NCI-H748 (cell line): Measurements from ENCODE around the gene PNMA3.
"Not testable (repeated sequence)": the region's sequence is repeated elsewhere in the genome, so short reads cannot be mapped to it uniquely, and the experiment has no call there.

Experiments used
- DNase-seq: peaks from one replicate; lab custom pipeline; 2025; ENCODE audit not compliant: unreplicated experiment; lab: John Stamatoyannopoulos, UW

The PNMA3 gene

GRCh38 chrX:153073331-153073730, 17.1 kb downstream of the PNMA3 start:
- DNase-seq: not testable (repeated sequence)

- no peak for DNase-seq
Measured at GRCh38 chrX:153074262-153074899, 18.1 kb downstream of the PNMA3 start.

GRCh38 chrX:153074935-153075334, 18.7 kb downstream of the PNMA3 start:
- no peak for DNase-seq

- DNase-seq: no peak
Measured at GRCh38 chrX:153075366-153075765, 19.1 kb downstream of the PNMA3 start.

- DNase-seq: not testable (repeated sequence)
Measured at GRCh38 chrX:153077437-153078135, 21.3 kb downstream of the PNMA3 start.

- not testable (repeated sequence) for DNase-seq
Measured at GRCh38 chrX:153083238-153083923, 27.1 kb downstream of the PNMA3 start.

GRCh38 chrX:153102418-153102817, 46.1 kb downstream of the PNMA3 start:
- DNase-seq: peak; percentile 1

GRCh38 chrX:153104959-153105358, 48.7 kb downstream of the PNMA3 start:
- not testable (repeated sequence) for DNase-seq

GRCh38 chrX:153106092-153106801, 50.0 kb downstream of the PNMA3 start:
- peak; percentile 25 for DNase-seq
